Left ventricle myocardium superior (tissue), 1 donor: ENCODE measurements around the gene FOXO1. TPM values are rescaled to one million over a fixed set of nuclear protein-coding genes. Genes with fewer than 3 reads are reported as not detected.

Experiments
- ATAC-seq: fragments of 200-7000 bp; cut with Tn5 transposase; one replicate; pipeline ENCODE4 v1.9.1; 2020; ENCODE audit warnings: mild to moderate bottlenecking, moderate library complexity
- DNase-seq: peaks from one replicate; pipeline ENCODE4 v3.0.0-alpha.2; 2020
- intact Hi-C: fragments of 100-400 bp; cut with micrococcal nuclease; formaldehyde crosslinking; loops from one replicate; pipeline ENCODE4 v1.11.0; 2022
- total RNA-seq: library from RNA; stranded (reverse); fragmentation: NEBNext Ultra II Directional; extraction: Animal tissue kit (Norgen Biotek cat#: 25700); gene quantifications from one replicate; pipeline ENCODE4 v1.2.1, GENCODE V29; 2021
- donor health status: DM: no; HTN: yes; CAD: no; lungs with severe emphysema.

FOXO1 gene
- total RNA-seq, 1 donor from 2014 or later: 14.7 TPM

- no peak for DNase-seq
- intact Hi-C loops: no loop called here
- no peak for ATAC-seq
Observed at GRCh38 chr13:40648040-40648439, 18.4 kb downstream of the FOXO1 start.

- ATAC-seq: no peak
- intact Hi-C loops: no loop called here
- no peak for DNase-seq
Observed at GRCh38 chr13:40644838-40645604, 21.4 kb downstream of the FOXO1 start.

- no peak for DNase-seq
- ATAC-seq: no peak
- intact Hi-C loops: no loop called here
Observed at GRCh38 chr13:40640845-40641458, 25.5 kb downstream of the FOXO1 start.

- ATAC-seq (peak; percentile 30), DNase-seq (no peak)
- intact Hi-C loops: no loop called here
Observed at GRCh38 chr13:40640202-40640601, 26.2 kb downstream of the FOXO1 start.

- DNase-seq (no peak), ATAC-seq (peak; percentile 73)
- intact Hi-C loops: no loop called here
Observed at GRCh38 chr13:40639221-40639681, 27.2 kb downstream of the FOXO1 start.

- no peak for DNase-seq
- peak; percentile 53 for ATAC-seq
- intact Hi-C loops: no loop called here
Observed at GRCh38 chr13:40637643-40638042, 28.8 kb downstream of the FOXO1 start.

- no peak for ATAC-seq
- DNase-seq: no peak
- intact Hi-C loops: no loop called here
Observed at GRCh38 chr13:40635315-40635995, 31.0 kb downstream of the FOXO1 start.

- intact Hi-C loops: no loop called here
- DNase-seq: no peak
- no peak for ATAC-seq
Observed at GRCh38 chr13:40632915-40633314, 33.5 kb downstream of the FOXO1 start.

- no peak for DNase-seq
- intact Hi-C loops: no loop called here
- ATAC-seq: no peak
Observed at GRCh38 chr13:40631605-40632004, 34.8 kb downstream of the FOXO1 start.

GRCh38 chr13:40629678-40630384 lies 36.6 kb downstream of the FOXO1 start:
- ATAC-seq (no peak), DNase-seq (no peak)
- intact Hi-C loops: no loop called here

GRCh38 chr13:40626977-40627376 lies 39.5 kb downstream of the FOXO1 start:
- ATAC-seq (no peak), DNase-seq (no peak)
- intact Hi-C loops: no loop called here

- no peak for DNase-seq
- no peak for ATAC-seq
- intact Hi-C loops: no loop called here
Observed at GRCh38 chr13:40626561-40626960, 39.9 kb downstream of the FOXO1 start.

- intact Hi-C loops: no loop called here
Observed at GRCh38 chr13:40624986-40625385, 41.5 kb downstream of the FOXO1 start.

GRCh38 chr13:40624383-40624782 lies 42.1 kb downstream of the FOXO1 start:
- intact Hi-C loops: no loop called here
- no peak for ATAC-seq
- no peak for DNase-seq

More at GRCh38 chr13:40624986-40625385, 41.5 kb downstream of the FOXO1 start:
- ATAC-seq (no peak), DNase-seq (no peak)

GRCh38 chr13:40622761-40623160 lies 43.7 kb downstream of the FOXO1 start:
- DNase-seq (no peak), ATAC-seq (no peak)
- intact Hi-C loops: no loop called here

GRCh38 chr13:40622246-40622645 lies 44.2 kb downstream of the FOXO1 start:
- ATAC-seq (no peak), DNase-seq (no peak)
- intact Hi-C loops: no loop called here

GRCh38 chr13:40619479-40619814 lies 47.0 kb downstream of the FOXO1 start:
- intact Hi-C loops: no loop called here
- DNase-seq (no peak), ATAC-seq (no peak)

- intact Hi-C loops: no loop called here
Observed at GRCh38 chr13:40618581-40619478, 47.6 kb downstream of the FOXO1 start.

More at GRCh38 chr13:40618581-40619478, 47.6 kb downstream of the FOXO1 start:
- DNase-seq (no peak), ATAC-seq (no peak)
